ENCODE results near the gene TINAG.

The TINAG gene

DNA sequence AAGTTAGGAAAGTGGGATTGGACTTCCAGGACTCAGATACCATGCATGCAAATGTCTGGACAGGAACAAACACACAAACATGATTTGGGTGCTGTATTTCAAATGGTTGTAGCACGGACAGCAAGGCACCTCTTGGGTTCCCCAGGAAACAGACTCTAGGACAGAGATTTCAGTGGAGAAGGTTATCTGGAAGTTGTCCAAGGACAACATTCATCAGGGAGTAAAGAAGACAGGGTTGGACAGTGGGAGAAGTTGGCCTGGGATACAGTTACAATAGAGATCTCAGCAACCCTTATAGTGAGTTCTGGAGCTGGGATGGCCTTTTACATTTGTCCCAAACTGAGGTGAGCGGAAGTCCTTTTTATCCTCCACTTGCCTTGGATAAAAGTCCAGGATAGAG lies 19.8 kb upstream of the TINAG start:
- no peak overlapping the region for H3K4me3 ChIP-seq (ENCODE audit: low read length)
- TF ChIP-seq, protein P1, sequence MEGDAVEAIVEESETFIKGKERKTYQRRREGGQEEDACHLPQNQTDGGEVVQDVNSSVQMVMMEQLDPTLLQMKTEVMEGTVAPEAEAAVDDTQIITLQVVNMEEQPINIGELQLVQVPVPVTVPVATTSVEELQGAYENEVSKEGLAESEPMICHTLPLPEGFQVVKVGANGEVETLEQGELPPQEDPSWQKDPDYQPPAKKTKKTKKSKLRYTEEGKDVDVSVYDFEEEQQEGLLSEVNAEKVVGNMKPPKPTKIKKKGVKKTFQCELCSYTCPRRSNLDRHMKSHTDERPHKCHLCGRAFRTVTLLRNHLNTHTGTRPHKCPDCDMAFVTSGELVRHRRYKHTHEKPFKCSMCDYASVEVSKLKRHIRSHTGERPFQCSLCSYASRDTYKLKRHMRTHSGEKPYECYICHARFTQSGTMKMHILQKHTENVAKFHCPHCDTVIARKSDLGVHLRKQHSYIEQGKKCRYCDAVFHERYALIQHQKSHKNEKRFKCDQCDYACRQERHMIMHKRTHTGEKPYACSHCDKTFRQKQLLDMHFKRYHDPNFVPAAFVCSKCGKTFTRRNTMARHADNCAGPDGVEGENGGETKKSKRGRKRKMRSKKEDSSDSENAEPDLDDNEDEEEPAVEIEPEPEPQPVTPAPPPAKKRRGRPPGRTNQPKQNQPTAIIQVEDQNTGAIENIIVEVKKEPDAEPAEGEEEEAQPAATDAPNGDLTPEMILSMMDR (conservative IDR thresholded peaks at IDR 0.05; ENCODE audit: low read length) = no peak
- no peak for DNase-seq (ENCODE audit: low read depth)

DNA sequence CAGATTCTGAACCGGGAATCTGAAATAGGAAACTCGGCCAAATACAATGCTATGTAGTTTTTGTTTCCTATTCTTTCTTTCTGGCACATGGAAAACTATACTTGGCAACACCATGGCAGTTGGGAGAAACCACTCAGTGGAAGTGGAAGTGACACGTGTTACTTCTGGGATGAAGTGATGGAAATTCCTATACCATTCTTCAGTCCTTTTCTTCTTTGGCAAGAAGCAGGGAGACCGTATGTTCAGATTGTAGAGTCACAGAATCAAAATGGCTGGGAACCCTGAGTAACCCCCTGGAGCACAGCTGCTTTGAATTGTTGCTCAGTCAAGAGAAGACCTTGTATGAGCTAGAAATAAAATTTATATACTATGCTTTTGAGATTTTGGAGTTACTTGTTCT lies 18.8 kb upstream of the TINAG start:
- no peak overlapping the region for H3K4me3 ChIP-seq (ENCODE audit: low read length)
- TF ChIP-seq, protein P1 (conservative IDR thresholded peaks at IDR 0.05; ENCODE audit: low read length) = no peak
- DNase-seq (ENCODE audit: low read depth) = no peak

DNA sequence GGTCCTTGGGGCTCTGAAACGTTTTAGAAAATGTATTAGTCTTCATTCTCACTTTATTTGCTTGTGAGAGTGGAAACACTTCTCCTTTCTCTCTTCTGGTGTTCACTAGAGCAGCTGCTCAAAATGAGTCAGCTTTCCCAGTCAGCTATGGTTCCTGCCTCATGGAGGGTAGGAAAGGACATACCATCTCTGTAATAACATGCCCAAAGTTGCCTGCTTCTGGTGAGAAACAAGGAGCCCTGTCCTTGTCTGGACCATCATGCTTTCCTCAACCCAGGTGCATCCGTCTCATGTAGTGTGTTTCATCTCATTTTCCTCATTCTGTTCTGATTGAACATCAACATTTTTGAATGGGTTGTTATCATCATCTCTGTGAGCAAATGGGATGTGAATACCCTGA lies 17.1 kb upstream of the TINAG start:
- TF ChIP-seq, protein P1 (conservative IDR thresholded peaks at IDR 0.05; ENCODE audit: low read length) = no peak
- DNase-seq (ENCODE audit: low read depth) = peak; percentile 61
- no peak overlapping the region for H3K4me3 ChIP-seq (ENCODE audit: low read length)

DNA sequence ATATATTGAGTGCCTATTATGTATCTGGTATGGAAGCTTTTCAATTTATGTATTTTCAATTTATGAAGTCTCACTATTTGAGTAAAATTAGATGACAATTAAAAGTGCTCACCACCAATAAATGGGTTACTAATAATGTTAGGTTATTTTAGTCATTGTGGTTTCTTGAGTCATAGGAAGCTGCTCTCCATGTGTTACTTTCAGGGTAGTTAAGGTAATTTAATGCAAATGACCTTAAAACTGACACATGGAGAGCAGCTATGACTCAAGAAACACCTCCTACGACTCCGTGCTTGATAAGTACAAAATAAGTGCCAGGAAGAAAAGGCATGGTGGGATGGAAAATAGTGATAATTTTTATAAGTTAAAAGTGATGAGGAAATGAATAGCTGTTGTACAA lies 16.5 kb upstream of the TINAG start:
- peak; percentile 64 for DNase-seq (ENCODE audit: low read depth)
- TF ChIP-seq, protein P1 (conservative IDR thresholded peaks at IDR 0.05; ENCODE audit: low read length) = no peak

DNA sequence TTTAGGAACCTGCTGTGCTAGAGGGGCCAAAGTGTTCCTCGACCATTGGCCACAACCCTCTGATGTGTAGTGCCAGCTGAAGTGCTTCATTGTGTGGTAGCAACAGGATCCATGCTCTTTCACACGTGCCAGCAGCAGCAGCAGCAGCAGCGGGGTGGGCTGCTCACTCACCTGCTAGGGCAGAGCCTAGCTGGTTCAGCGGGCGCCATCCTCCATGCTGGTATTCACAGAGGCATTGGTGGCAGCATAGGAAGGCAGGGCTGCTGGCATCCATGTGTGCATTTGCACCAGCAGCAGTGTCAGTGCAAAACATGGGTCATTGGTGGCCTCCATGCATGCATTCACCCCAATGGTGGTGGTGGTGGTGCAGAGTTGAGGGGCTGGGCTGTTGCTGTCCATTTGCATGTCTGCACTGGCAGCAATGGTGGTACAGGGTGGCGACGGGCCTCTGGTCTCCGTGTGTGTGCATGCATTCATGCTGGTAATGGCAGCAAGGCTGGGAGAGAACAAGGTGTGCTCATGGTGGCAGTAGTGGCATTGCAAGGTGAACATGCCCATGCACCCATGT lies 13.2 kb upstream of the TINAG start:
- DNase-seq (ENCODE audit: low read depth) = no peak
- H3K4me3 ChIP-seq (ENCODE audit: low read length) = no peak overlapping the region
- TF ChIP-seq, protein P1 (conservative IDR thresholded peaks at IDR 0.05; ENCODE audit: low read length) = no peak

More for the DNA sequence above, 16.5 kb upstream of the TINAG start:
- H3K4me3 ChIP-seq (ENCODE audit: low read length) = no peak overlapping the region

DNA sequence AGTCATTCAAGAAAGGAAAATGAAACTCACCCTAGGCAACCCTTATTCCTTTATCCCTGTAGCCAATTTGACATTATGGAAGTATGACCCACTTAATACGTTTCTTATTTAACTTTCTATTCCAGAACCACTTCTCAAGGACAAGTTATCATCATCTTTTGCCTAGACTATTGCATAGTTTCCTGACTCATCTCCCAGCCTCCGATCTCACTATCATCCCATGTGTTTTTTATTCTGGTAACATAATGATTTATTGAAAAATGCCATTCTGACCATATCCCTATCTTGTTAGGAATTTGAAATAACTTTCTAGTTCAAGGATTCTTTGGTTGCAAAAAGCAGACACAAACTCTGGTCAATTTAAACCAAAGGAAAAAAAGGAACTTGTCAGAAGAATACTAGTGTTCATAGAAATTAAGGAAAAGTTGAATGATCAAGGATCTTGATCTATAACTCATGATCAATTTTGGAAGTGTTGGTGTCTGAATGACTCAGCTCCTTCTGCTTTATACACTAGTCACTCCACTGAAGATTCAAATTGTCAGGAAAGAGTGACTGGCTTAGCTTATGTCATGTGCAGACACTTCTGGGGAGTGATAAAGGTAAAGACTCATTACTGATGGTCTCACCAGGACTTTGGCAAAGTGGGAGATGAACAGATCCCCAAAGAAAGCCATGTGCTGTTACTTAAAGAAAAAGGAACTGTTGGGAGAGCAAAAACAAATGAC lies 8.5 kb upstream of the TINAG start:
- no peak overlapping the region for H3K4me3 ChIP-seq (ENCODE audit: low read length)
- TF ChIP-seq, protein P1 (conservative IDR thresholded peaks at IDR 0.05; ENCODE audit: low read length) = no peak
- peak; percentile 83 for DNase-seq (ENCODE audit: low read depth)

DNA sequence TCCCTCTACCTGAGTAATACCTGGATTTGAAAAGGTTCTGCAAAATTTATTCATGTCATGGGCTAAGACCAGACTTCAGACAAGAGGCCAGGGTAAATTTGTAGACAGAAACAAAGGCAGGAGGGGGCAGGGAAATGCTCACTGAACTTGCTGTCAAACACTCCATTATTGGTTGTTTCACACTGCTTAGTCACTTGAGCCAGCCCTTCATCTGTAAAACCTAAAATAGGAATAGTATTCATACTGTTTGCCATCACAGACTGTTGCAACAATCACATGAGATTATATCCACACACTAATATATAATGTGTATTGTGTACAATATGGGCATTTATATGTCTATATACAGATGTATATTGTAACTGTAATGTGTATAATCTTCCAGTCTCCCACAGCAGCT lies 6.5 kb upstream of the TINAG start:
- DNase-seq (ENCODE audit: low read depth) = no peak

More for the DNA sequence above, 6.5 kb upstream of the TINAG start:
- TF ChIP-seq, protein P1 (conservative IDR thresholded peaks at IDR 0.05; ENCODE audit: low read length) = no peak
- no peak overlapping the region for H3K4me3 ChIP-seq (ENCODE audit: low read length)

Measured in AG10803 (cell line).